Measurements from ENCODE around the gene SLC7A10.
"Not testable (repeated sequence)": the region's sequence is repeated elsewhere in the genome, so short reads cannot be mapped to it uniquely, and the experiment has no call there.

SLC7A10 gene

DNA sequence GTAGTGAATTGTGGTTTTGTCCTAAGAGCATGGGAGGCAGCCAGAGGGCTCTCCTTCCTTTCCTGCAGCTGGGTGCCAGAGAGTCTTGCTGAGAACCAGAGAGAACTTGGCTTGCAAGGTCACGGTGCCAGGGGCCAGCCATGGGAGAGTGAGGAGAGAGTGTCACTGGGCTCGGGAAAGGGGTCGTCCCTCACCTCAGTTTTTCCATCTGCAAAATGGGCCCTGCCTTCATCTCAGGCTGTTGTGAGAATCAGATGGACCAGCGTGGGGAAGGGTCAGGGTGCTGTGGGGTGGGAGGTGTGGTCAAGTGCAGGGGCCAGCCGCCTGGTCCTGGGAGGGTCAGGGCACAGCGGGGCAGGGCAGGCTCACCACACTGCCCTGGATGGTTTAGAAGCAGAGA lies 24.2 kb downstream of the SLC7A10 start:
- DNase-seq = no peak

DNA sequence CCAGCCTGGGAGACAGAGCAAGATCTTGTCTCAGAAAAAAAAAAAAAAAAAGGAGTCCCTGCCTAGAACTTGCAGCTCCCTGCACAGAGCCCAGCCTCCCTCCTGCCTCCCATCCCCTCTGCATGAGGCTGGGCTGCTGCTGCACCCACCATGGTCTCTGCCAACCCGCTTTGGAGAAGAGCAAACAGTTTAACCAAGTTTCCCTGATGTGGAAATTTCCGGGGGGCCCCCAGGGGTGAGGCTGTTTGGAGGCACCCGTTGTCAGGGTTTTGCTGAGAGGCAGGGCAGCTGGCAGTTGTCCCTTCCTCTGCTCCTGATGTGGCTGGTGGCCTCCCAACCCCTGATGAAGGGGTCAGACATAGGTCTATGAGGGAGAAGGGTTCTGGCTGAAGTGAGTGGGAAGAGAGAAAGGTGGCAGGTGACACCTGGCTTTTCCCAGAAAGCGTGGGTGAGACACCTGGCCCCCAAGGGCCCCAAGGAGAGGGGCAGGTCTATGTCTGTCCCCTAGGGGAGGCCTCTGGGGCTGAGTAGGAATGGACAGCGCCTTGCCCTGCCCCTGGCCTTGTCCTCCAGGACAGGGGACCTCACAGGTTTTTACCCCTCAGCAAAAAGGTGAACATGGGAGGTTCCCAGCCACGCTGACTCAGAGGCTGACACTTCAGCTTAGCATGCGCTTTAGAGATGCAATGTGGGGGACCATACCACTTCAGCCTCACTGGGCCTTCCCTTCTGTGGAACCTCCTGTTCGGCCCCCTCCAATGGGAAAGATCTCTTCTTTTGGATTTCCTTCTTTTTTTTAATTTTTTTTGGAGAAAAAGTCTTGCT lies 26.0 kb downstream of the SLC7A10 start:
- DNase-seq = no peak

DNA sequence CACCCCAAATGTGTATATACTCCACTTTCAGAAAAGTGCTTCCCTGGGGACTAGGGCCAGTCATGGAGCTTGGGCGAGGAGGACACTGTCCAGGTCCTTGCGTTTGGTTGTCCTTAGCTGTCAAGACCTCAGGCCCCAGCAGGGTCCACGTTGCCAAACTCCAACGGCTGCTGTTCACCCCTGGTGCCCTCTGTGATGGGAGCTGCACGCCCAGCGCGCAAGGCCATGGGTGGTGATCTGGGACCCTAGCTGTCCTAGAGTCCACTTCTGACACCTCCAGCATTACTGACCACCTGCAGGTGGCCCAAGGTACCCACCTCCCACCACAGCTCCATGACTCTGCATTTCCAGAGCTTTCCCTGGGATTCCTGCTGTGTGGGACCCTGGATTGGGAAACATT lies 27.5 kb downstream of the SLC7A10 start:
- DNase-seq = no peak

DNA sequence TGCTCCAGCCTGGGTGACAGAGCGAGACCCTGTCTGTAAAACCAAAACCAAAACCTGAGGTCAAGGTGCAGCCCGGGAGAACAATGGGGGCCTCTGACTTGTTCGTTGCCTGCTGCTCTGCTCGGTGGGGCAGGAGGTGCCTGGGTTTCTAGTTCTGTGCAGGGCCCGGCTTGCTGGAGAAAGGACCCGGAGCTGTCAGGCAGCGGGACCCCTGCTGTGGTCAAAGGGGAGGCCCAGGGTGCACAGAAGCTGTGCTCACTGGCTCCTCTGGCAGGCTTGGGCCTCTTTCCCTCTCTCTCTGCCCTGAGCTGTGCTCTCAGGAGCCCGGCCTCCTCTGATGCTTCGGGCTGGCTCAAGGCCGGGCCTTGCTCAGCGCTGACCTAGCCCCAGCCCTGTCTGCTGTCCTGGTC lies 28.1 kb downstream of the SLC7A10 start:
- no peak for DNase-seq

DNA sequence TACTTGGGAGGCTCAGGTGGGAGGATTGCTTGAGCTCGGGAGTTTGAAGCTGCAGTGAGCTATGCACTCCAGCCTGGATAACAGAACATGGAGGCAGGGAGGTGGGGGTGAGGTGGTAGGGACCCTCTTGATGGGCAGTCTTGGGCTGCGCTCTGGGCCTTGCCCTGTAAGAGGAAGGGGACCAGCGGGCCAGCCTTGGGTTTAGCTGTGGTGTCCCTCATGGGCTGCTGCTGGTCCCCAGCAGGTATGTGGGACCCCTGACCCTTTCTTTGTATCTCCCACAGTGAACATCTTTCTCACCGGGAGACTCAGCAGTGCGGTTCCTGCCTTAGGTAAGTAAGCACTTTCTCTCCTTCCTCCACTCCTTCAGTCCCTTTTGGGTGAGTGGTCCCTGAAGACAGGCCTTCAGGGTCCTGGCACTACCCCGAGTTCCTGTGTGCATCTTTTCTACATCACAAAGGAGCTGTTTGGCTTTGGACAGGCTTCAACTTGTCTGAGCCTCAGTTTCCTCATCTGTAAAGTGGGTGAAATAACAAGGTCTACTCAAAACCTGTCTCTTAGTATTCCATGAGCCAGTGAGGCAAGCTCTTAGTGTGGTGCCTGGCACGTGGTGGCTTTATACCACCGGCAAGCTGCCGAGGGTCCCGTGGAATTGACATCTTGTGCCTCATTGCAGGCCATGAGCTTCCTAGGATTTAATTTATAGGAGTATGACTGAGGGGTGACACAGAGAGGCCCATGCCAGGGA lies 29.0 kb downstream of the SLC7A10 start:
- DNase-seq = no peak

DNA sequence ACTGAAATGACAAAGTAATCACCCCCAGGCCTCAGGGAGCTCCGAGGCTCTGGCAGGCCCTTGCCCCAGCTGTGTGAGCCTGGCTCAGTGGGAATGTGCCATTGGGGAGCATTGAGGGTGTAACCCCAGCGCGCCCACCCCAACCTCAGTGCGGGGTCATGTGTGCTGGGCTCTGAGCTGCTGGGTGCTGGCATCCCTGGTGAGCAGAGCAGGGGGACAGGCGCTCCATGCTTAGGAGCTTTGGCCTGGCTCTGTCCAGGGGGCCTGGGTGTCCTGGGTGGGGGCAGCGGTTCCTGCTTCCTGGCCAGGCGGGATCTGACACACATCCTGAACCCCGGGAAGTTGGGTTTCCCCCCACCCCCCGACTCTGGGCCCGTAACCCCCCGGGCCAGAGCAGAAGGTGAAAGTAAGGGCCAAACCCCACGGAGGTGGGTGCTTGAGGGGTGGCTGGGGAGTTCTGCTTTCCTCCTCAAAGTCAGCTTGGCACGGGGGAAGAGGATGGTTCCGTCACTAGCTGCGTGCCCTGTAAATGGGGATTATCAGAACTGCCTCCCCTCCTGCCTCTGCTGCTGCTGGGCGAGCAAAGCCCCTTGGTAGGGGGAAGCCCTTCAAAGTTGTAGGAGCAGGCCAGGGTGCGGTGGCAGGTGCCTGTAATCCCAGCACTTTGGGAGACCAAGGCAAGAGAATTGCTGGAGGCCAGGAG lies 29.9 kb downstream of the SLC7A10 start:
- no peak for DNase-seq

DNA sequence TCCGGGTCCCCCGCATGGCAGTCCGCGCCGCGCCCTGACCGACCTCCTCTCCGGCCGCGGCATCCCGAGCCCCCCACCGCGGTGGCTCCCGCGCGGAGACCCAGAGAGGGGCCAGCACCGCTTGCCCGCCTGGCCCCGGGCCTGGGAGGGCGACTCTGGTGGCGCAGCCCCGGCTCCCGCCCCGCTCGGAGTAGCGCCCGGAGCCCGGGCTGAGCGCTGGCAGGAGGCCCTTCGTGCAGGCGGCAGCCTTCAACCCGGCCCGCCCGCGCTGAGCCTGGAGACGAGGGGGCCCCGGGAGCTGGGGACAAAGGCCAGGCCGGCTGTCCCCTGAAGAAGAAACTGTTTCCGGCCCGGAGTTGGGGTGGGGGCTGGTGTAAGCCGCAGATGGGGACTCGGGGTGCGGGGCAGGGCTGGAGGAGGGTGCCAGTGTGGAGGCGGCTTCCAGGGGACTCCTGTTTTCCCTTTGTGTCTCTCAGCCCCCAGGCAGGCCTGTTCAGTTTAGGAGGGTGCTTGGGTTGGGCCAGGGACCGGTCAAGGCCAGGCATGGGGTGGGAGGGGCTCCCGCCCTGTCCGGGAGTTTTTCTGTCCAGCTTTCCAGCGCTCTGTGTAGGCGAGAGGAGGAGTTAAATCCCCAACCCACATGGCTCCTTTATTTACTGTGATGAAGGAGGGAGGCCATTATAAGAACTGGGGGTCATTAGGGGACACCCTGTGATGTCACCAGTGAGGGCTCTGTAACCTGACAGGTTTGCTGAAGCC lies 30.6 kb downstream of the SLC7A10 start:
- no peak for DNase-seq

DNA sequence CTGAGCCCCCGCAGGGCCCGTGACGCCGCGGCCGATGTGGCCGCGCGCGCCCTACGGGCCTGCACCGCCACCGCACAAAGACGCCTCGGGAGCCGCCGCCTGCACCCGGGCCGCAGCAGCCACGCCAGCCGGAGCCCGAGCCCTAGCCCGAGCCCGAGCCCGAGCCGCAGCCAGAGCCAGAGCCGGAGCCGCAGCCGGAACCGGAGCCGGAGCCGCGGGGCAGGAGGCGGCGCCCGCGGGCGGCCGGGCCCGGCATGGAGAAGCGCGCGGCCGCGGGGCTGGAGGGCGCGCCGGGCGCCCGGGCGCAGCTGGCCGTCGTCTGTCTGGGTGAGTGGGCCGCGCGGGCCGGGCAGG lies 31.1 kb downstream of the SLC7A10 start:
- no peak for DNase-seq

DNA sequence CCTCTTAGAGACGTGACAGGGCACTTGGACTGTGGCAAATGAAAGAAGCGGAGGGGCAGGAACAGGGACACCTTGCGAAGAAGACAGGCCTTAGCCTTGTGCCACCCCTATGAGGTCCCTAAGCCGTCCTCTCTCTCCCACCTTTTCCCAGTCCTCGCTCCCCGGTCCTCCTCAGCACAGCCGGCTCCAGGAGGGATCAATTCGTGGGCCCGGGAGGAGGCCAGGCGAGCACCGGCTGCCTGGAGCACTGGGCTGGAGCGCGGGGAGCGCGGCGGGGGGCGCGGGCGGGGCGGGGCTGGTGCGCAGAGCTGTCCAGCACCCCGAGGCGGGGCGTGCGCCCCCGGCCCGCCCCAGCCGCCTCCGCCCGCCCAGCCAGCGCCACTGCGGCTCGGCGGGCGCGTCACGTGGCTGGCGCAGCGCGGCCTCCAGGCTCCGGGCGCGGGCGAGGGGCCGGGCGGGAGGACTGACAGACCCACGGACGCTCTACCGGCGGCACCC lies 31.7 kb downstream of the SLC7A10 start, which contains the start of gene LRP3:
Gene LRP3 (plus strand): TSS at position 466 of the 498 bp plus-strand sequence. CDS start 456 bp downstream, outside the sequence.
- DNase-seq = peak; percentile 31

DNA sequence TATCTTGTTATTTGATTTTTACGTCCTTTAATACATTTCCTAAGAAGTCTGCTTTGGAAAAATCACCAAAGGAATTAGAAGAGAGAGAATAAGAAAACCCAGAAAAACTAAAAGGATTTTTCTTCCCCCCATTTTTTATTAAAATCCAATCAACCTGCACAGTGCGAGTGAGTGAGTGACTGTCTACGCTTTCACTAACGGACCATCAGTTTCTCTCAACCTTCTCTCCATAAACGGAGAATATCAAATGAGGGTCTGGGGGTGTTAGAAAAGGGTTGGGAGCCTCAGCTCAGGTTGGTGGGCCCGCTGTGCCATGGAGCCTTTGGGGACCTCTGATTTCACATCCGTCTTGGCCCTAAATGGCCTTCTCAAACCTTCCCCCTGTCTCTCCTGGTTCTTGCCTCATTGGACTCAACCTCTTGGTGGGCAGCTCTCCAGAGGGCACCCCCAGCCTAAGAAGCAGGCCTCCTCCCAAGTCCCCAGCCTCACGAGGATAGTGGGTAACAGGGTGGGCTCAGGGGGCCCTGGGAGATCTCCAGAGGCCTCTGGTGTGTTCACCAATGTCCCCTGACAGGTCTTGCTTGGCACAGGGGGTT lies 32.3 kb downstream of the SLC7A10 start:
- no peak for DNase-seq

DNA sequence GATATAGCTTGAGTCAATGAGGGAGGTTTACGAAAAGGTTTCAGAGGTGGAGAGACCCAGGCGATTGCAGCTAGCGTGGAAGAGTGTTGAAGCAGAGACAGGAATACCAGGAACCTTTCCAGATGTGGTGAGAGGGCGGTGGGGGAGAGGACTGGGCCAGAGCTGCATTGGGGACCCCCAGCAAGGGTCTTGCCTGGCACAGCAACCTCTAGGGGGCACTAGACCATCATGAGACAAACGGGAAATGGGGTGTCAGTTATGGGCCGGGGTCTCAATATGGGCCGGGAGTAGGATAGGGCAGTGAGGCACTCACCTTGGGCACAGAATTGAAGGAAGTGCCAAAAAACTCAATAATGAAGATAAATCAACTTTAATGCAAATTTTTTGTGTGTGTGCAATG lies 33.6 kb downstream of the SLC7A10 start:
- DNase-seq = no peak

DNA sequence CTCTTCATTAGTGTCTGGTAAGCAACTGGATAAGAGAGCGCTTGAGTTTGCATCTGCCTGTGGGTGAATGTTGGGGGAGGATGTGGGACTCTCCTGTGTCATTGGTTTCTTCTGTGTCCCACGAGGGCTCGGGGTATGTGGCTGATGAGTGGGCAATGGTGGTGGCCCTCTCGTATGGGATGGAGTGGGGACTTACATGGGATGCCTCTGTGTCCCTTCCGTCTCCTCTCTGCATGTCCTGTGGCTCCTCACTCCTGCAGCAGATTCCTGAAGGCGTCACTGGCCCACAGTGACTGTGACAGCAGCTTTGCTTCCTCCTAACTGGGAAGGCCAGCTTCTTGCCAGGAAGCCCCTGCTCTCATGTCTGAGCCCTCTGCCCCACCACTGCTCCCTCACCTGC lies 34.1 kb downstream of the SLC7A10 start:
- no peak for DNase-seq

DNA sequence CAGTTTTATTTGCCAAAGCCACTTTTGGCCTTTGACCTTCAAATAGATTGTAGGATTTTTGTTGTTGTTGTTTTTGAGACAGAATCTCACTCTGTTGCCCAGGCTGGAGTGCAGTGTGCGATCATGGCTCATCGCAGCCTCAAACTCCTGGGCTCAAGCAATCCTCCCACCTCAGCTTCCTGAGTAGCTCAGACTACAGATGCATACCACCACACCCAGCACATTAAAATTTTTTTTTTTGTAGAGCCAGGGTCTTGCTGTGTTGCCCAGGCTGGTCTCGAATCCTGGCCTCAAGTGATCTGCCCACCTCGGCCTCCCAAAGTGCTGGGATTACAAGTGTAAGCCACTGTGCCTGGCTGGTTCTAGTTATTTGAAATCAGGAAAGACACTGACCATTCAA lies 34.6 kb downstream of the SLC7A10 start:
- DNase-seq = not testable (repeated sequence)

DNA sequence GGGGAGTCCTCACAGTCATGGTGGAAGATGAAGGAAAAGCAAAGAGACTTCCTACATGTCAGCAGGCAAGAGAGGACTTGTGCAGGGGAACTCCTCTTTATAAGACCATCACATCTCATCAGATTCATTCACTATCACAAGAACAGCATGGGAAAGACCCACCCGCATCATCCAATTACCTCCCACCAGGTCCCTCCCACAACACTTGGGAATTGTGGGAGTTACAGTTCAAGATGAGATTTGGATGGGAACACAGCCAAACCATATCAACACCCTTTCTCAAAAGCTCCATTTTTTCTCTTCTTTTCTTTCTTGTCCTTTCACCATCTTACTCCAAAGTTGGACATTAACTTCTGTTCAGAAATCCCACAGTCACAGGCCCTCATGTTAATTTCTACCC lies 36.2 kb downstream of the SLC7A10 start:
- no peak for DNase-seq

DNA sequence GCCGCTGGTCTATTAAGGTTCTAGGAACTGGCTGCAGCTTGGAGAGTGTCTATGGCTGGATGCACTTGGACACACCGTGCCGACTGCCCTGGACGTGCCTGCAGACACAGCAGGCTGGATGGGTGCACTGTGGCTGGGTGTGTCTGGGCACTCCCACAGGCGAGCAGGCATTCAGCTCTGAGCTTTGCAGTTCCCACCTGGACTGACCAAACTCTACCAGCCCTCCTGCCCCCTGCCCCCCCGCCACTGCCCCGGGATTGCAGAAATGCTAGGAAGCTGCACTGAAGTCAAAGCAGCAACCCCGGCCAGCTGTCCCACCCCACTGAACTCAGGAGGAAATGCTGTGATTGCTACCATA lies 38.5 kb downstream of the SLC7A10 start:
- DNase-seq = no peak

DNA sequence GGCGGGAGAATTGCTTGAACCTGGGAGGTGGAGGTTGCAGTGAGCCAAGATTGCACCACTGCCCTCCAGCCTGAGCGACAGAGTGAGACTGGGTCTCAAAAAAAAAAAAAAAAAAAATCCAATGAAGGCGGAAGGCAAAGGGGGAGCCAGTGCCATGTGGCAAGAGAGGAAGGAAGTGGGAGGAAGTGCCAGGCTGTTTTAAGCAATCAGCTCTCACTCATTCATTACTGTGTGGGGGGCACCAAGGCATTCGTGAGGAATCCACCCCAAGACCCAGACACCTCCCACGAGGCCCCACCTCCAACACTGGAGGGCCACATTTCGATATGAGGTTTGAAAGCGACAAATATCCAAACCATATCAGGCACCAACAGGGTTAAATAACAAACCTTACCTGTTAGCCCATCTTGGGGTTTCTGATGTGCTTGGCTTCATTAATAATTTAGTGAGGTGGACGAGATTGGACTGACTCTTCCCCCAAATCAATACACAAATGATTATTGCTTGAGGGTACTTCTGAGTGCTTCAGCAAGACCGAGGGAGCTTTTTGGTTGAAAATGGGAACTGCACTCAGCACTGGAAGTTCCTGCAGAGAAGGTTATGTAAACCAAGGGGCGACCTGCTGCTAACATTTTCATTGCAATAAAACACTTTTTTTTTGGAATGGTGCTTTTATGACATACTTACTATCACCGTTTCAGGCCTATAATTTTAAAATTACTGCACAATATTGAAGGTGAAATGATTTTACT lies 39.0 kb downstream of the SLC7A10 start:
- DNase-seq = no peak

DNA sequence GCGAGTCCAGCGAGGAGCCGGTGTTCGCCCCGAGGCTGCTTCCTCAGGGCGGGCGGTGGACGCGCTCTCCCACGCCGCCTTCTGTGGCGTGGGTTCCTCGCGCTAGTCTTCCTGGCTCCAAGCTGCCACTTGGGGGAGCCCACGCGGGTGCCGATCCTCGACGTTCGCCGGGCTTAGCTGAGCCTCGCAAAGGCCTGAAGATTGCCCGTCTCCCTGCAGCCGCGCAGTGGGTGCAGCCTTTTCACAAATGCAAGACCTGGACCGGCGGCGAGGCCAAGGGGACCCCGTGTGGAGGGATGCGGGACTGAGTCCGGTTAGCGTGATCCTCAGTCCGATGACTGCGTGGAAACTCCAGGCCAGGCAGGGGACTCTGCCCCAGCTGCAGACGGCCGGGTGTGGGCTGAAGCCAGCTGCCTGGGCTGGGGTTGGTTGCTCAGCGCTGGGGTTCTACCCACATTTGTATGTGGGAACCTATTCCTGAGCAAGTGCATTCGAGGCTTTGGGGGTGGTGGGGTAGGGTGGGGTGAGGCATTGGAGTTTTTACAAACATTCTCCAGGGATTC lies 48.2 kb downstream of the SLC7A10 start:
- DNase-seq = no peak

DNA sequence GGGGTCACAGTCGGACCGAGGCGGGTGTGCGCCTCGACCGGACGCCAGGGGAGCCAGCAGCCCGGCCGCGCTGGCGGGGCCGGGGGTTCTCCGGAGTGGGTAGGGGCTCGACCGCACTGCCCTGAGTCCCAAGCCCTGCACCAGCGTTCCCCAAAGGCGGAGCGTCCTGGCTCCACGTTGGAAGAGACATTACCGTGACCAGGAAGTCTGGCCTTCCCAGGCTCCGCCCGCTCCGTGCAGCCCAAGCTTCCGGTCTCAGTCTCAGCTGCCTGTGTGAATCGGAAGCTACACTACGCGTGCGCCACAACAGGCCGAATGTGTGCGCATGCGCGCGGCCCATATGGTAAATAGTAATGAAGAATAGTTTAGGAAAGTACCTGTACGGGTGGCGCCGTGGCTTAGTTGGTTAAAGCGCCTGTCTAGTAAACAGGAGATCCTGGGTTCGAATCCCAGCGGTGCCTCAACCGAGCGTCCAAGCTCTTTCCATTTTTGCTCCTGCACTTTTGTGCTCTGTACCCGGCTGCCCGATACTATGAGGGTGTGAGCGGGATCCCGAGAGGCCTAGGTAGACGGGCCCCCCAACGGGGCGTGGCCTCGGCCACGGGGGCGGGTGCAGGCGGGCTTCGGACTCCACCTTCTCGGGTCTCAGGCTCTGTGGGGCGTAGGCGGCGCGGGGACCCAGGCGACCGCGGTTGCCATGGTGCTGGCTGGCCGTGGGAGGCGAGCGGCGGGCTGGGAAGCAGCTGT lies 48.8 kb downstream of the SLC7A10 start:
- peak; percentile 99 for DNase-seq

DNA sequence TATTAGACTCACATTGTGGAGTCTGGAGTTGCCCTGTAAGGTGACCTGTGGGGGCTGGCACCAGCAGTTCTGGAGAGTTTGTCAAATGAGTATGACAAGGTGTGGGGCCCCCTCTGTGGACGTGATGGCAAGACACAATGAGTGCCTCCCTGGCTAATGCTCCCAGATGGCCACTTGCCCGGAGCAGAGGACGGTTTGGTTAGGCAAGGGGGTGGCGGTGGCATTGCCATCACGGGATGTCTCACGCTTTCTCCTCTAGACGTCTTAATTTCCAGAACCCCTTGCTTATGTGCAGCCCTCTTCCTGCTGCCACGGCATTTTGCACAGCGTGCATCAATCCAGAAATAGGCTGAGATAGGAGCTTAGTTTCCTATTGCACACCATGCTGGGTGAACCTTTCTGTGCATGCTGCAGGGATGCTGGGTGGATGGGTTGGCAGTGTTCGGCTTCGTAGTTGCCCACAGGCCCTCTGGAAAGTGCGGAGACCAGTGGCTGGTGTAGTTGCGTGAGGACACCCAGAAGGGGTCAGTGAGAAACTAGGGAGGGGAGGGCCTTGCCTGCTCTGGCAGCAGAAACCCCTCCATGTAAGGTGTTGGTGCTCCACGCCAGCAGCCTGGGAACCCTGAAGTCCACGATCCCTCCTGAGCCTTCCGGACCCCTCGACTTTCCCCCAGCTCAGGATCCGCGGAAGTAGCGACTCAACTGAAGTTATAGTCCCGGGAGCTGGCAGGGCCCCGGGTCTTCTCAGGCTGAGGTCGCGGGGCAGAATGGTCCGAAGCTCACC lies 49.6 kb downstream of the SLC7A10 start:
- no peak for DNase-seq

Data from NCI-H446 treated with DMSO at 0.1 percent for 48 hours (cell line).